Nasal cavity respiratory epithelium epithelial cell of viscerocranial mucosa (primary cell): Measurements from ENCODE around the gene SECISBP2. TPM values are rescaled to one million over a fixed set of nuclear protein-coding genes. Genes with fewer than 3 reads are reported as not detected.

Experiments used
- total RNA-seq: library from RNA; depleted of rRNA; stranded (reverse); fragments of >200 nt; gene quantifications from 2 replicates; pipeline ENCODE4 v1.2.3, GENCODE V29; 2014

Gene SECISBP2
- 25.6 and 39.4 TPM in 2 replicates for total RNA-seq

GRCh38 chr9:89318123-89319014, at the start of gene SECISBP2:
TSS of gene SECISBP2 (plus strand) at chr9:89318500. CDS start at chr9:89318577, 77 bp downstream.

DNA sequence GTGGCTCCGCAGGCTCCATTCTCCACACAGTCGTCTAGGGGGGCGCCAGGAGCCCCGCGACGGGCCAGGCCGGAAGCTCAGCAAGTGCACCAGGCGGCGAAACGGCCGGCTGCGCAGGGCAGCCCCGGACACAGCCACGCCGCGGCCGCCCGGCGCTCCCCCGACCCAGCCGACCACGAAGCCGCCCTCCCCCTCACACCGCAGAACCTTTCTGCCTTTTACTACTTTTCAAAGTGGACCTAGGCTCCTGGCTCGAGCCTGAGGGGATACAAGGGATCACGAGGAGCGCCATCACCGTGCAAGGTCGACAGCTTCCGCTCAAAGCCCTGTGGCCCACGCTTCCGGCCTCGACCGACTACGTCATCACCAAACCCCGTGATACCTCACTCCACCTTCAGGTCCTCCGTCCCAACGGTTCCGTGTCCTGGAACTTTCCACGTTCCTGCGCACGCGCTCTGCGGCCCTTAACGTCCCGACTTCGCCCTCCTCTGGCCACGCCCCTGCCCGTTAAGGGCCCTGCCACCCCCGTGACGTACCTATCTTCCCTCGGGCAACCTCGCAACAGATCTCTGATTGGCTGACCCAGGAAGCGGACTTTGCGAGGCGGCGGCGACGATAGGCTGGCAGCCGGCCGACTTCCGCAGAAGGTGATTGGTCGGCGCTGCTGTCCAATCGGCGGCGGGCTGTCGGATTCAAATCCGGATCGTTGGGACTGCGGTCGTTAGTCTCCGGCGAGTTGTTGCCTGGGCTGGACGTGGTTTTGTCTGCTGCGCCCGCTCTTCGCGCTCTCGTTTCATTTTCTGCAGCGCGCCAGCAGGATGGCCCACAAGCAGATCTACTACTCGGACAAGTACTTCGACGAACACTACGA, 7.6 kb upstream of the SECISBP2 start, which contains the start of gene CKS2:
TSS of gene CKS2 (plus strand) at position 721 of the 871 bp plus-strand sequence. CDS start at position 819, 98 bp downstream.

Other genes starting within 250 kb of the SECISBP2 start
- under 0.01 and 0.78 TPM in 2 replicates for gene SHC3, start 139.7 kb upstream of the SECISBP2 start, total RNA-seq
- gene CKS2, start 7.3 kb upstream of the SECISBP2 start, total RNA-seq: 21.0 and 22.9 TPM in 2 replicates
- gene SEMA4D, start 179.6 kb downstream of the SECISBP2 start, total RNA-seq: 0.68 and 7.0 TPM in 2 replicates